ENCODE data around the gene MEF2C.

Gene MEF2C

DNA sequence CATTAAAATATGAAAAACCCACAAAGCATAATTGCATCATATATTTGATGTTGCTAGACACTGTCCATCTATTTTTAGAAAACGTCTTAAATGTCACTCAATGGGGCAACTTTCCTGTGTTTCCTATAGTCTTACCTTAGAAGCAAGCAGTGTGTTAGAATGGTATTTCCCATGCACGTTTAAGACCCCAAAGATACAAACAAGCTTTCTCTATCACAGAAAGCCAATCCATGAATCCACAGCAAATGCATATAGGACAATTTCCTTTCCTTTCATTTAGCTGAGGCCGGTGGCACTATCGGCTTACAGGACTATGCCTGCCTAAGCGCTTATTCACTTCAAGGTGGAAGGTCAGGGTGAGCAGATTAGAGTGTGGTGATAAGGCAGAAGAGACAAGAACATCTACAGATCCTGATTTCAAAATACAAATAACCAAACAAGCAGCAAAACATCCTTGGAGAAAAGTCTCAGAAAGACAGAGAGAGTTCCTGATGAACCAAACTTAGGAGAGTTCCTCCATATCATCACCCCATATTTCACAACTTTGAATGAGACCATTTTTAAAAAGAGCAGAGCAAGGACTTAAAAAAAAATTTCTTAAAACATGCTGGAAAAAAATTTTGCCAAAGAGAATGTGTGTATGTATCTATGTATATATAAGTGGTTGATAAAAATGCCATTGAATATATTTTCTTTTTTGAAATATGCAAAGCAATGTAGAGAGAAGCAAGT is 57.2 kb downstream of the MEF2C start:
- Histone ChIP-seq H3K36me3 (ENCODE audit: control insufficient read depth, low read depth, low read length) (no peaks in the 10 kb centered on the region), H3K27me3 (ENCODE audit: control insufficient read depth, insufficient read depth, low read length) (no peaks in the 10 kb centered on the region), H3K4me1 (ENCODE audit: control insufficient read depth, low read depth, low read length) (peaks cover 10% of the 10 kb centered on the region), H3K9ac (ENCODE audit: low read length) (no peak overlapping the region), H3K4me3 (ENCODE audit: low read length) (no peak overlapping the region), H3K9me3 (ENCODE audit: control insufficient read depth, low read depth, low read length) (no peaks in the 10 kb centered on the region), H3K27ac (ENCODE audit: low read length) (no peak overlapping the region)

DNA sequence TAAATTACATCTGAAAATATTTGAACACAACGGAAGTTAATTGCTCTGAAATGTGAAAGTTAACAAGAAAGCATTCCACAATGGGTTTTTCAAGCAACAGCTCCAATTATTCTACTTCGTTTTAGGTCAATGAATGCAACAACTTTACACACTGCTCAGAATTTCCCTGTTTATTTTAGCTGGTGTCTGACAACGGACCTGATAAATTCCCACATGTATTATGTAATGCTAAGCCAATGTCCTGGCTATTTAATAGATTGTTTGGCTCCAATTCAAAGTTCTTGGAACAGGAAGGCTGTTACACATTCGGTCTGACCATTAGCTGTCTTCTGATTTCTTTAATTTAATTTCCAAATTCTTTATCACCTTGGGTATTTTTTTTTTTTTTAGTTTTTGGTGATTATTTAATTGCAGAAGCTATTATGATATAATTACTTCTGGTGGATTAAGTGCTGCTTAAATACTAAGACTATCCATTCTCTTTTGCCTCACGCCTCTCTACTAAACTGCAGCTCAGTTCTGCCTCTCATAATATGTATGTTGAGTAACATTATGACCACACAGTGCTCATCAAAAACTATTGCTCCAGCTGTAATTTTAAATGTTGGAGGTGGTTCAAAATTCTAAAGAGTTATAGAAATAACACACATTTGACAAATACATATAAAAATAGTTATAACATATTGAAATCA is 57.9 kb downstream of the MEF2C start:
- no peaks in the 10 kb centered on the region for H3K9me3 ChIP-seq (ENCODE audit: control insufficient read depth, low read depth, low read length)
- H3K4me1 ChIP-seq (ENCODE audit: control insufficient read depth, low read depth, low read length), result peaks cover 10% of the 10 kb centered on the region
- no peak overlapping the region for H3K27ac ChIP-seq (ENCODE audit: low read length)
- H3K27me3 ChIP-seq (ENCODE audit: control insufficient read depth, insufficient read depth, low read length), result no peaks in the 10 kb centered on the region
- H3K9ac ChIP-seq (ENCODE audit: low read length), result no peak overlapping the region
- no peaks in the 10 kb centered on the region for H3K36me3 ChIP-seq (ENCODE audit: control insufficient read depth, low read depth, low read length)
- H3K4me3 ChIP-seq (ENCODE audit: low read length), result no peak overlapping the region

DNA sequence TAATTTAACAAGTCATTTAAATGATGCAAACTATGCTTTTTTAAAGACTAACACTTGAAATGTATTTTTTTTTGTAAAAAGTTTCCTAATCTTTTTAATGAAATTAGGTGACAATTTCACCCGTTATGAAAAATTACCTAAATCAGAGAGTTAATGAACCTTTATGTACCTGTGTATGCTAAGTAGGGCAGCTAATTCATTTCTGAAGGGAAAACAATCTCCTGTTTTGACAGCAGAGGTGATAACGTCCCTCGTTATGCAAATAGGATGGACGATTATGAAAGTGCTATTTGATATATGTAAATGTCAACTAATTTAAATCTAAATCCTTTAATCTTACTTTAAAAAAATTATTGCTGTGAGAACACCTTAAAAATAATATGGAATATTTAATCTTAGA is 58.8 kb downstream of the MEF2C start:
- no peaks in the 10 kb centered on the region for H3K27me3 ChIP-seq (ENCODE audit: control insufficient read depth, insufficient read depth, low read length)
- H3K36me3 ChIP-seq (ENCODE audit: control insufficient read depth, low read depth, low read length), result no peaks in the 10 kb centered on the region
- peaks cover 10% of the 10 kb centered on the region for H3K4me1 ChIP-seq (ENCODE audit: control insufficient read depth, low read depth, low read length)

DNA sequence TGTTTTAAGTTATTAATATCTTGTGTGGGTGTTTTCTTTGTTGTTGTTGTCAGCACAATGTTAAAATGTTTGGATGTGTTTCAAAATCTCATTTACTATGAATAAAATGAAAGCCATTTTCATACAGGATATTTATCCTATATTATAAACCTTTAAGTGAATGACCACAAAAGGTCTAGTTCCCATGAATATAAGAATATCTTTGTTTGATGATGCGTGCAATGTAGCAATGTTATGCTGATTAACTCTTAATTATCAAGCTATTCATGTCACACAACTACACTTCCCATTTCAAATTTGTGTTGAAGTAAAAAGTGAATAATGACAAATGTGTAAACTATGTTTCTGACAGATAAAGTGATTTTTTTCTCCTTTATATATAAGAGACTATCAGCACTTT is 59.8 kb downstream of the MEF2C start:
- Histone ChIP-seq H3K36me3 (ENCODE audit: control insufficient read depth, low read depth, low read length) (no peaks in the 10 kb centered on the region), H3K27me3 (ENCODE audit: control insufficient read depth, insufficient read depth, low read length) (no peaks in the 10 kb centered on the region), H3K27ac (ENCODE audit: low read length) (no peak overlapping the region), H3K9ac (ENCODE audit: low read length) (no peak overlapping the region), H3K4me3 (ENCODE audit: low read length) (no peak overlapping the region), H3K4me1 (ENCODE audit: control insufficient read depth, low read depth, low read length) (peaks cover 10% of the 10 kb centered on the region), H3K9me3 (ENCODE audit: control insufficient read depth, low read depth, low read length) (no peaks in the 10 kb centered on the region)

More for the DNA sequence above, 58.8 kb downstream of the MEF2C start:
- Histone ChIP-seq H3K4me3 (ENCODE audit: low read length) (no peak overlapping the region), H3K9ac (ENCODE audit: low read length) (no peak overlapping the region), H3K27ac (ENCODE audit: low read length) (no peak overlapping the region), H3K9me3 (ENCODE audit: control insufficient read depth, low read depth, low read length) (no peaks in the 10 kb centered on the region)

DNA sequence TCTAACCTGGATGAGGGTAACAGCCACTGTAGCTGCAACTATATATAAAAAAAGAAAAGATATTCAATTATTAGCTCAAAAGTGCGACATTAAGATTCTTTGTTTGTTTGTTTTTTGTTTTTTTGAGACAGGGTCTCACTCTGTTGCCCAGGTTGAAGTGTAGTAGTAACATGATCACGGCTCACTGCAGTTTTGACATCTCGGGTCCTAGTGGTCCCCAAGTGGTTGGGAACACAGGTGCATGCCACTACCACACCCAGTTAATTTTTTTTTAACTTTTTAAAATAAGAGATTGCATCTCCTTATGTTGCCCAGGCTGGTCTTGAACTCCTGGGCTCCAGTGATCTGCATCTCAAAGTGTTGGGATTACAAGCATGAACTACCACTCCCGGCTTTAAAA is 61.8 kb downstream of the MEF2C start:
- no peak overlapping the region for H3K9ac ChIP-seq (ENCODE audit: low read length)
- H3K27me3 ChIP-seq (ENCODE audit: control insufficient read depth, insufficient read depth, low read length), result no peaks in the 10 kb centered on the region
- no peaks in the 10 kb centered on the region for H3K9me3 ChIP-seq (ENCODE audit: control insufficient read depth, low read depth, low read length)
- peaks cover 5% of the 10 kb centered on the region for H3K4me1 ChIP-seq (ENCODE audit: control insufficient read depth, low read depth, low read length)
- no peaks in the 10 kb centered on the region for H3K36me3 ChIP-seq (ENCODE audit: control insufficient read depth, low read depth, low read length)
- H3K27ac ChIP-seq (ENCODE audit: low read length), result no peak overlapping the region
- H3K4me3 ChIP-seq (ENCODE audit: low read length), result no peak overlapping the region

DNA sequence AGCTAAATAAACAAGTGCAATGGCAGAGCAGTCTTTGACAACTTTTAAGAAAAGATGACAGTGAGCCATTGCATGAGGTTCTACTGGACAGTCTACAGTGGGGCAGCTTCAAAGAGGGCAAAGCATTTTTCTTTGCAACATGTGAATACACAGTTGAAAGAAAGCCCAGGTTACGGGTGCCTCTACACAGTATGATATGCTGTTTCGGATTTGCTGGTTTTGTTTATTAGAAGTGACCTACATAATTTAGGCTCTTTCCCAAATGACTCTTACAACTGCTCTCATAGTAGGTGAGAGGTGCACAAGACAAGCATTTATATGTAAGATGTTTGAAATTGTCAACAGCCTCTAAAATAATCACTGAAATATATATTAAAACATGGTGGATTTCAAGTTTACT is 62.4 kb downstream of the MEF2C start:
- Histone ChIP-seq H3K27me3 (ENCODE audit: control insufficient read depth, insufficient read depth, low read length) (no peaks in the 10 kb centered on the region), H3K9ac (ENCODE audit: low read length) (no peak overlapping the region), H3K4me1 (ENCODE audit: control insufficient read depth, low read depth, low read length) (peaks cover 8% of the 10 kb centered on the region), H3K36me3 (ENCODE audit: control insufficient read depth, low read depth, low read length) (no peaks in the 10 kb centered on the region), H3K4me3 (ENCODE audit: low read length) (no peak overlapping the region), H3K9me3 (ENCODE audit: control insufficient read depth, low read depth, low read length) (no peaks in the 10 kb centered on the region), H3K27ac (ENCODE audit: low read length) (no peak overlapping the region)

DNA sequence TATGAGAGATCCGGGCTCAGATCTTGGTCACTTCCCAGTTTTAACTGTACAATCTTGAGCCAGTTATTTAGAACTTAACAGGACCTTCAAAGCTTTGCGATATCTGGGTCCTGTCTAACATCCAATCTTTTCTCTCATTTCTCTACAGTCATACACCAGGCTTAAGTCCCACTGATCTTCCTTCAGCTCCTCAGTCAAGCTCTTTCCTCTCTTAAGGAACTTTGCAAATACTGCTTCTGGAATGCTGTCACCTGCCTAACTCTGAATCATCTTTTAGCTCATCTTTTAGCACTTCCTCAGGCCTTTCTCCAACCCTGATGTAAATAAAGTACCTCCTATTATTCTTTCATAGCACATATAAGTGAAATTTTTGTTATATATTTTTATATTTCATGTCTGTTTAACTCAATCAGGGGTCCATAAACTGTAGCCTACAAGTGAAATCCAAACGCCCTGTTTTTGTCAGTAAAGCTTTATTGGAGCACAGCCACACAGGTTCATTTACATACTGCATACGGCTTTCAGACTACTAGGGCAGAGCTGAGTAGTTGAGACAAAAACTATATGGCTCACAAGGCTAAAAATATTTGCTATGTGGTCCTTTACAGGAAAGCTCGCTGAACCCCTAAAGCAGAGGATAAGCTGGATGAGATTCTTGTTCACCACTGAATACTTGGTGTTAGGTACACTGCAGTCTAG is 63.5 kb downstream of the MEF2C start:
- no peak overlapping the region for H3K9ac ChIP-seq (ENCODE audit: low read length)

DNA sequence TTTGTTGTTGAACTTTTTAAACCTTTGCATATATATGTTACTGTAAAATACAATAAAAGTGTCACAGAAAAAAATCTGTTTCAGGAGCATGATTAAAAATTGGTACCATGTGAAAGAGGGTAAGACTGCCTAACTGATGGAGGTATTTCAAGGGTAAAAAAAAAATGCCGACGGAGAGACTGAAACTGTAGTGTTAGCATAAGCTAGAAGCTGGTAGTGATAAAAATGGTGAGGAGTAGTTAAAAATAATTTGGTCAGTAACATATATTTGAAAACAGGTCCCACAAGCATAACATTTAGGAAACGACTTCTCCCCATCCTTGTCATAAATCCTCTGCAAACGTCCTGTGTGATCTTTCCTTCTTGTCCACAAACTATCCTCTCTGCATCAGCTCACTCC is 64.7 kb downstream of the MEF2C start:
- H3K27me3 ChIP-seq (ENCODE audit: control insufficient read depth, insufficient read depth, low read length), result no peaks in the 10 kb centered on the region
- H3K9me3 ChIP-seq (ENCODE audit: control insufficient read depth, low read depth, low read length), result no peaks in the 10 kb centered on the region
- no peak overlapping the region for H3K9ac ChIP-seq (ENCODE audit: low read length)
- no peak overlapping the region for H3K27ac ChIP-seq (ENCODE audit: low read length)
- H3K4me1 ChIP-seq (ENCODE audit: control insufficient read depth, low read depth, low read length), result peaks cover 22% of the 10 kb centered on the region
- no peak overlapping the region for H3K4me3 ChIP-seq (ENCODE audit: low read length)
- no peaks in the 10 kb centered on the region for H3K36me3 ChIP-seq (ENCODE audit: control insufficient read depth, low read depth, low read length)

More for the DNA sequence above, 63.5 kb downstream of the MEF2C start:
- no peak overlapping the region for H3K4me3 ChIP-seq (ENCODE audit: low read length)
- H3K4me1 ChIP-seq (ENCODE audit: control insufficient read depth, low read depth, low read length), result peaks cover 19% of the 10 kb centered on the region
- H3K27me3 ChIP-seq (ENCODE audit: control insufficient read depth, insufficient read depth, low read length), result no peaks in the 10 kb centered on the region
- no peaks in the 10 kb centered on the region for H3K9me3 ChIP-seq (ENCODE audit: control insufficient read depth, low read depth, low read length)
- H3K36me3 ChIP-seq (ENCODE audit: control insufficient read depth, low read depth, low read length), result no peaks in the 10 kb centered on the region
- H3K27ac ChIP-seq (ENCODE audit: low read length), result no peak overlapping the region

DNA sequence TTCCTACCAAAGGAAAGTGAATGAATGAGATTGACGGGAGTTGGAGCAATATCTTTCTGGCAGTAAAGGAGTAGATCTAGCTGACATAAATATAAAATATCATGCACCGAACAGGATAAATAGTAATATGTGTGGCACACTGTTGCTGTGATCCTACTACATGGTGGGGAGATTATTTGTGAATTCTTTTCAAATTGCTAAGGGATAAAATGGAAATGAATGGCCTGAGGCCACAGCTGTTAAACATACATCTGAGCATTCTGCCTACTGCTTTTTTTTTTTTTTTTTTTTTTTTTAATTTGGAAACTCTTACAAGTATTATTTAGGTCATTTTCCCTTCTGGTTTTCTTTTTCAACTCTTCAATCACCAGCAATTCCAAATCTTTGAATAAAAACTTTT is 66.8 kb downstream of the MEF2C start:
- H3K4me1 ChIP-seq (ENCODE audit: control insufficient read depth, low read depth, low read length), result peaks cover 17% of the 10 kb centered on the region
- no peak overlapping the region for H3K4me3 ChIP-seq (ENCODE audit: low read length)
- no peaks in the 10 kb centered on the region for H3K27me3 ChIP-seq (ENCODE audit: control insufficient read depth, insufficient read depth, low read length)
- no peak overlapping the region for H3K9ac ChIP-seq (ENCODE audit: low read length)
- H3K27ac ChIP-seq (ENCODE audit: low read length), result no peak overlapping the region
- H3K9me3 ChIP-seq (ENCODE audit: control insufficient read depth, low read depth, low read length), result no peaks in the 10 kb centered on the region
- H3K36me3 ChIP-seq (ENCODE audit: control insufficient read depth, low read depth, low read length), result no peaks in the 10 kb centered on the region

DNA sequence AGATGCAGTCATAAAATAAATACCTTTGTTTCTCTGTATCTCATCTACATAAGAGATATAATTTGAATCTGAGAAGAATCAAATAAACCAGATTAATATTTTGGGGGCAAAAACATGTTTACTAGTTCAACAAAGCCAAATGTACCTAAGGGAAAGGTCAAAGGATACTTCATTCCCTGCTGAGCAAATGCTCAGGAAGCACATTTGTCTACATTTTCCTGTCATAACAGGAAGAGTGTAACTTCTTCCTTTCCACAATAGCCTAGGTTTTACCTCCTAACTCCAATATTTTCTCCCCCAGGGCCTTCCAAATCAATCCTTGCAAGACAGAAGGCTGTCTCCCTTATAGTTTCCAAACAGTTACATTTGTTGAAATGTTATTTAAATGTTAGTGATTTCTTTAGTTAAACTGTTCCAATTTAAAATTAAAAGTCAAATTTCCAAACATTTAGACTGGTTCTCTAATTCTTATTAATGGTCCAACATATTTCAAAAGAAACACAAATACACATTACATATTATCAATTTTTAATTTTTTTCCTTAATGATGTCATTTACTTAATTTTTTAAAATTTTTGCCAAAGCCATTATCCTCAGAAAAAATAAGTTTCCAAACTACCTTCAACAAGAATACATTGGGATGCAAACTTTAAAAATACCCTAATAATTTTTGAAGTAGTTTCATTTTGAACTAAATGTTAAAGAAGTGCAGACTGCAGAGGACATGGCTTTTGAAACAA is 67.8 kb downstream of the MEF2C start:
- H3K4me1 ChIP-seq (ENCODE audit: control insufficient read depth, low read depth, low read length), result peaks cover 17% of the 10 kb centered on the region
- no peaks in the 10 kb centered on the region for H3K27me3 ChIP-seq (ENCODE audit: control insufficient read depth, insufficient read depth, low read length)
- H3K4me3 ChIP-seq (ENCODE audit: low read length), result no peak overlapping the region
- no peak overlapping the region for H3K9ac ChIP-seq (ENCODE audit: low read length)
- H3K36me3 ChIP-seq (ENCODE audit: control insufficient read depth, low read depth, low read length), result no peaks in the 10 kb centered on the region
- no peak overlapping the region for H3K27ac ChIP-seq (ENCODE audit: low read length)
- no peaks in the 10 kb centered on the region for H3K9me3 ChIP-seq (ENCODE audit: control insufficient read depth, low read depth, low read length)

DNA sequence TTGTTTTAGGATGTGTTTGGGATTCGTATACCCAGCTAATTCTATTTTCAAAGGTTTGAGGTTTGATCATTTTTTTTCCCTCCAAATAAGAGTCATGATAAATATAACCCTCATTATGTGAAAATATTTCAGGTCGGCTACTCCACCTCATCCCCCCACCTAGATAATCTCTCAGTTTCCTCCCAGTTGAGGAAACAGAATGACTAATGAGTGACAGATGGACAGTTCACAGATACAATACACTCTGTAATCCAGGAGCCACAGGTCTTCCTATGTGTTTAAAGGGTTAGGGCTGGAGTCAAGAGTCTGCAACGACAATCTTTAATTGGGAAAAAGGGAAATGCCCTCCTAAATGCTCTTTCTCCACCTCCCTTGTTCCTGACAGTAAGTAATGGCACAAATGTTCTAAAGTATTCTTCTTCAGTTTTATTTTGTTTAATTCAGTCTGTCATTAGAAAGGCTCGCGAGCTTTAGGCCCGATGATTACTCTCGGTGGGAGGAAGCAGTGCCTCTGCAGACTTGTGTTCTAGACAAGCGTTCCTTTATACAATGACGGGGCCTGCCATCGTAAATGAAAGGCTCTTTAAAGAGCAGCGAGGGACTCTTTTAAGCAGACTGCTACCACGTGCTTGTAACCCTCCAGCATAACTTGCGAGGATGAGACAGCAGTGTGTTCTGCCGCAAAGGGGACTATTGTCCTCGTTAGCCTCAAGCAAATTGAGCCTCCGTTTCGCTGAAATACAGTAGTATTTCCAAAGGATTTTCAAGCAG is 69.0 kb downstream of the MEF2C start:
- no peaks in the 10 kb centered on the region for H3K27me3 ChIP-seq (ENCODE audit: control insufficient read depth, insufficient read depth, low read length)
- H3K4me1 ChIP-seq (ENCODE audit: control insufficient read depth, low read depth, low read length), result peaks cover 17% of the 10 kb centered on the region
- no peaks in the 10 kb centered on the region for H3K9me3 ChIP-seq (ENCODE audit: control insufficient read depth, low read depth, low read length)
- no peaks in the 10 kb centered on the region for H3K36me3 ChIP-seq (ENCODE audit: control insufficient read depth, low read depth, low read length)
- H3K4me3 ChIP-seq (ENCODE audit: low read length), result no peak overlapping the region
- no peak overlapping the region for H3K27ac ChIP-seq (ENCODE audit: low read length)
- H3K9ac ChIP-seq (ENCODE audit: low read length), result no peak overlapping the region

Measured in iPS-18a (cell line).